WERI-Rb-1 (cell line): ENCODE results near the gene PDE7B.

Experiments used
- DNase-seq: peaks from one replicate; pipeline ENCODE4 v3.0.0-alpha.2; 2020
- H3K27ac ChIP-seq: fragments of 250-450 bp; sonication (Bioruptor Pico); 2 replicates; pipeline ENCODE4 v1.5.1; 2020; ENCODE audit warnings: mild to moderate bottlenecking, moderate library complexity
- H3K27me3 ChIP-seq: fragments of 250-450 bp; sonication (Bioruptor Pico); 2 replicates; pipeline ENCODE4 v1.5.1; 2021; ENCODE audit warnings: mild to moderate bottlenecking, low read depth, moderate library complexity; ENCODE audit not compliant: insufficient read depth, severe bottlenecking
- H3K36me3 ChIP-seq: fragments of 250-450 bp; sonication (Bioruptor Pico); 2 replicates; pipeline ENCODE4 v1.5.1; 2020; ENCODE audit warnings: mild to moderate bottlenecking, moderate library complexity
- H3K4me3 ChIP-seq: 2 replicates; pipeline ENCODE4 v1.5.1; 2011; ENCODE audit warnings: low read depth, mild to moderate bottlenecking, control low read depth, low read length
- H3K9me3 ChIP-seq: fragments of 250-450 bp; sonication (Bioruptor Pico); 2 replicates; pipeline ENCODE4 v1.5.1; 2021; ENCODE audit warnings: mild to moderate bottlenecking, moderate library complexity; ENCODE audit not compliant: severe bottlenecking
- TF ChIP-seq, protein P1 (sequence below): IDR thresholded peaks from 2 replicates; pipeline ENCODE4 v1.5.1; 2011; ENCODE audit warnings: low read depth, mild to moderate bottlenecking, control low read depth, inconsistent platforms, low read length

The PDE7B gene

DNA sequence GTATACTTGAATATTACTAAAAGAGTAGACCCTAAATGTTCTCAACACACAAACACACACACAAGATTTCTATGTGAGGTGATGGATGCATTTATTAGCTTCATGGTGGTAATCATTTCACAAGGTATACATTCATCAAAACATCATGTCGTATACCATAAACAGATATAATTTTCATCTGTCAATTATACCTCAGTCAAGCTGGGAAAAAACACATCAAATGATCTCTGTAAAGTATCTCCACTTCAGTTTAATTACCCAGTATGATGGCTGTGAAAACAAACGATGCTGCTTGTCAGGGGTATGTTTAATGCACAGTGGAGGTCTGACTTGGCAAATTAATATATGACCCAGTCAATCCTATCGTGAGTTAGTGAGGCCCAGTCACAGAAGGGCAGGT, 241.4 kb downstream of the PDE7B start:
- Histone ChIP-seq H3K27me3 (no peaks in the 10 kb centered on the region), H3K27ac (no peak overlapping the region), H3K36me3 (no peaks in the 10 kb centered on the region), H3K4me3 (no peak overlapping the region), H3K9me3 (no peaks in the 10 kb centered on the region)
- DNase-seq: no peak
- TF ChIP-seq, protein P1, sequence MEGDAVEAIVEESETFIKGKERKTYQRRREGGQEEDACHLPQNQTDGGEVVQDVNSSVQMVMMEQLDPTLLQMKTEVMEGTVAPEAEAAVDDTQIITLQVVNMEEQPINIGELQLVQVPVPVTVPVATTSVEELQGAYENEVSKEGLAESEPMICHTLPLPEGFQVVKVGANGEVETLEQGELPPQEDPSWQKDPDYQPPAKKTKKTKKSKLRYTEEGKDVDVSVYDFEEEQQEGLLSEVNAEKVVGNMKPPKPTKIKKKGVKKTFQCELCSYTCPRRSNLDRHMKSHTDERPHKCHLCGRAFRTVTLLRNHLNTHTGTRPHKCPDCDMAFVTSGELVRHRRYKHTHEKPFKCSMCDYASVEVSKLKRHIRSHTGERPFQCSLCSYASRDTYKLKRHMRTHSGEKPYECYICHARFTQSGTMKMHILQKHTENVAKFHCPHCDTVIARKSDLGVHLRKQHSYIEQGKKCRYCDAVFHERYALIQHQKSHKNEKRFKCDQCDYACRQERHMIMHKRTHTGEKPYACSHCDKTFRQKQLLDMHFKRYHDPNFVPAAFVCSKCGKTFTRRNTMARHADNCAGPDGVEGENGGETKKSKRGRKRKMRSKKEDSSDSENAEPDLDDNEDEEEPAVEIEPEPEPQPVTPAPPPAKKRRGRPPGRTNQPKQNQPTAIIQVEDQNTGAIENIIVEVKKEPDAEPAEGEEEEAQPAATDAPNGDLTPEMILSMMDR: no peak

DNA sequence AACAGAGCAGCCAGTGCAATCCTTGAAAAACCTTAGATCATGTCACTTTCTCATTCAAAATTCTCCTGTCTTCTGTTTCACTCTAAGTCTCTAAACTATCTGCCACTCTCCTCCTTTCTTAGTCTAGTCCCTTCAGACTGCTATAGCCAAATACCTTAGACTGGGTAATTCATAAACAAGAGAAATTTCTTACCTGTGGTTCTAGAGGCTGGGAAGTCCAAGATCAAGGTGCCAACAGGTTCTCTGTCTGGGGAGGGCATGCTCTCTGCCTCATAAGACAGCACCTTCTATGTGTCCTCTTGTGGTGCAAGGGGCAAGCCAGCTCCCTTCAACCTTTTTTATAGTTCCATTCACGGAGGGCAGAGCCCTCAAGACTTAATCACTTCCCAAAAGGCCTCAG, 242.3 kb downstream of the PDE7B start:
- TF ChIP-seq, protein P1: no peak

DNA sequence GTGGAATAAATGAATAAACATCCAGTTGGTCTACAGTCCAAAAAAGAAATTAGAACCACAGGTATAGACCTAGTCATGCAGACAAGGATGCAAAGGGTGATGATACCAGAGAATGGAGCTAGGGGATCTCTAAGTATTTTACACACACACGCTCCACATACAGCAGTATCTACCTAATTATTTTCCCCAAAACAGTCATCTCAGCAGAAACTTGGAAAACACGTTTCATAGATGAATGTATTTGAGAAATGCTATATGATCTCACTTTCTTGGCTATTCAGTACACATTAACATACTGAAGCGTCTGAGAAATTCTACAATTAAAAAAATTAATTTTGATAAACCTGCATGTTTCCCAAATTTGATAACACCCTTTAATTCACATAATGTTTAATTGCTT, 243.3 kb downstream of the PDE7B start:
- no peak overlapping the region for H3K27ac ChIP-seq
- H3K27me3 ChIP-seq: no peaks in the 10 kb centered on the region
- H3K36me3 ChIP-seq: no peaks in the 10 kb centered on the region
- no peak for DNase-seq
- no peak overlapping the region for H3K4me3 ChIP-seq
- TF ChIP-seq, protein P1: no peak
- H3K9me3 ChIP-seq: no peaks in the 10 kb centered on the region

More for the DNA sequence above, 242.3 kb downstream of the PDE7B start:
- DNase-seq: no peak
- H3K27ac ChIP-seq: no peak overlapping the region
- no peaks in the 10 kb centered on the region for H3K9me3 ChIP-seq
- H3K4me3 ChIP-seq: no peak overlapping the region
- no peaks in the 10 kb centered on the region for H3K36me3 ChIP-seq
- H3K27me3 ChIP-seq: no peaks in the 10 kb centered on the region

DNA sequence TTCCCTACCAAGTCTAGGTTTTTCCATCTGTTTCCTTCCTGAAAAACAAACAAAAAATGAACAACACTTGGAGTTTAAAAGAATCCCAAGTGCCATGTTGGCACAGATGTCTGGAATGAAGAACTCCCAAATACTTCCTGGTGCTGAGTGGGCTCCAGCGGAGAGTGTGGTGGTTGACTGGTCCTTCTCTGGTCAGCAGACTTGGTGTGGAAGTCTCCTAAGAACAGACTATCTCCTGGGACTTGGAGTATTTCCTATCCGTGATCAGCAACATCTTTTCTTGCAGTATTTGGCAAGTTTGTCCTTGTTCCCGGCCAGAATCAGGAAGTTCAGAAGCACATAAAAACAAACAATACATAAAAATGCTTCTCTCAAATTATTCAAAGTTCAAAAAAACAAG, 244.5 kb downstream of the PDE7B start:
- TF ChIP-seq, protein P1: no peak
- Histone ChIP-seq H3K36me3 (no peaks in the 10 kb centered on the region), H3K9me3 (no peaks in the 10 kb centered on the region), H3K4me3 (no peak overlapping the region), H3K27me3 (no peaks in the 10 kb centered on the region), H3K27ac (no peak overlapping the region)
- no peak for DNase-seq

DNA sequence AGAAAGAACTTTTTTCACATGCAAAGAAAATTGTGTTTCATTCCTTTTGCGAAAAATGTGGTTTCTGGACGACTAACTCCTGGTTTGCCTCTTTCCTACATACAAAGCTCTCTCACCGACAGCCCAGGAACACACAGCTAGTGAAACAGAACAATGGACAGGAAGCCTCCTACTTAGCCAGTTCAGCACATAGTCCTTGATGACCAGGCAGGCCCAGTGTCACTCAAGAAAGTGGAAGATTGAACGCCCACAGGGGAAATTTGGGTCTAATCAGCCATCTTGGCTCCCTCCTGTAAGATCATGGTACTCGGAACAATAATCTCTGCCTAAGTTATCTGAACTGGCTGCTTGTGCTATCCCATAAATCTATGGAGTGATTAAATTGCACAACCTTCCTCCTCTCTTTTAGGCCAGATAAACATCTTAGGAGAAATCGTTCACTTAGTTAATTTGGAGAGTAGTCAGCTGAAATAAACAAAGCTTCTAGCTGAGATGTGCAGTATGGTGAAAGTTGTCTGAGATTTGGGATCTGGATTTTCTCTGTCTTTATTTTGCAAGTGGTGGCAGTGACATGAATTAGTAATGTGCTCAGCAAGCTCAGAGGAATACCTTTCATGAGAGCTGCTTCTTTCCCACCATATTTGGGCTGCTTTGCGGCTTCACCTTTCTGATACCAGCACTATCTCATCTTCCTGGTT, 251.6 kb downstream of the PDE7B start:
- TF ChIP-seq, protein P1: no peak
- no peaks in the 10 kb centered on the region for H3K9me3 ChIP-seq
- no peak overlapping the region for H3K4me3 ChIP-seq
- H3K36me3 ChIP-seq: no peaks in the 10 kb centered on the region
- no peaks in the 10 kb centered on the region for H3K27me3 ChIP-seq
- DNase-seq: no peak
- H3K27ac ChIP-seq: no peak overlapping the region

DNA sequence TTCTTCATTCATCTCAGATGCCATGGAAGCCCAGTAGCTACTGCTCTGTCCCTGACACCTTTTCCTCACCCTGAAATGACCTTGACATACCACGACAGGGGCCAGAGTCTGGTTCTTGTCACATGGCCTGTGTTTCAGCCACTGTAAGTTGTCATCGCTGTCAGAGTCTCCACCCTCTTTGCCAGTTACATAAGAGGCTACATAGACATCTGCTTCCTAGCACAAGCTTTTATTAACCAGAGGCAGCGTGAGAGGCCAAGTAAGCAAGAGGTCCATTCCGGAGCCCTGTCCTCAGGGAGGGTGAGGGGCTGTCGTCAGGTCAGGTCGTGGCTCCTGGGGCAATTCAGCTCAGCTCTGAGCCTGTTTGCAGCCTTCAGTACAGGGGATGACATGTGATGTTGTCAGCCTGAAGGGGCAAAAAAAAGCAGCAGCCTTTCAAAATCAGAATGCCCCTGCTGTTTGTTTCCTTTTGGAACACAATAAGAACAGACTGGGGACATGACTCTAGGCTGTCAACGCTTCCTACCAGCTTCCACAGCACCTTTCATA, 252.3 kb downstream of the PDE7B start:
- TF ChIP-seq, protein P1: no peak
- Histone ChIP-seq H3K27me3 (no peaks in the 10 kb centered on the region), H3K4me3 (no peak overlapping the region), H3K36me3 (no peaks in the 10 kb centered on the region), H3K9me3 (no peaks in the 10 kb centered on the region), H3K27ac (no peak overlapping the region)
- DNase-seq: no peak
